Mesenchymal stem cell (in vitro differentiated cells and primary cell): ENCODE results near the gene R3HDM1.

Experiments used
- DNase-seq: peaks from one replicate; pipeline ENCODE4 v3.0.0-alpha.2; 2013
- H2AFZ ChIP-seq: one replicate; pipeline ENCODE4 v1.6.1; 2013; ENCODE audit warnings: low read depth, mild to moderate bottlenecking, control low read depth, inconsistent platforms, low read length, moderate library complexity
- H2AK5ac ChIP-seq: 2 replicates; pipeline ENCODE4 v1.6.1; 2013; ENCODE audit warnings: low read length, moderate library complexity, mild to moderate bottlenecking, inconsistent platforms; ENCODE audit not compliant: severe bottlenecking
- H2BK120ac ChIP-seq: one replicate; pipeline ENCODE4 v1.6.1; 2013; ENCODE audit warnings: low read depth, mild to moderate bottlenecking, inconsistent platforms, low read length, moderate library complexity
- H2BK12ac ChIP-seq, 2 experiments: one replicate each; pipeline ENCODE4 v1.6.1; 2013; ENCODE audit warnings: inconsistent platforms in 2 of 2, low read length in 2 of 2, mild to moderate bottlenecking in 2 of 2, moderate library complexity in 2 of 2, control low read depth in 1 of 2
- H2BK15ac ChIP-seq: one replicate; pipeline ENCODE4 v1.6.1; 2013; ENCODE audit warnings: mild to moderate bottlenecking, low read depth, inconsistent platforms; ENCODE audit not compliant: poor library complexity, severe bottlenecking
- H2BK5ac ChIP-seq: 2 replicates; pipeline ENCODE4 v1.6.1; 2013; ENCODE audit warnings: low read depth, mild to moderate bottlenecking, low read length, control low read depth, inconsistent platforms; ENCODE audit not compliant: poor library complexity, severe bottlenecking
- H3K14ac ChIP-seq, 2 experiments: one replicate each; pipeline ENCODE4 v1.6.1; 2013; ENCODE audit warnings: inconsistent platforms in 2 of 2, low read length in 2 of 2, control low read depth in 1 of 2, mild to moderate bottlenecking in 1 of 2, moderate library complexity in 1 of 2
- H3K18ac ChIP-seq, 2 experiments: one replicate each; pipeline ENCODE4 v1.6.1; 2013; ENCODE audit warnings: inconsistent platforms in 2 of 2, low read length in 2 of 2, control low read depth in 1 of 2, low read depth in 1 of 2, mild to moderate bottlenecking in 1 of 2
- H3K23ac ChIP-seq, 2 experiments: one replicate each; pipeline ENCODE4 v1.6.1; 2013; ENCODE audit warnings: inconsistent platforms in 2 of 2, low read length in 2 of 2, mild to moderate bottlenecking in 2 of 2, moderate library complexity in 2 of 2, control low read depth in 1 of 2
- H3K27ac ChIP-seq: 2 replicates; pipeline ENCODE4 v1.5.1; 2013; ENCODE audit warnings: mild to moderate bottlenecking, moderate library complexity, low read length, control low read depth, inconsistent platforms; ENCODE audit not compliant: poor library complexity, severe bottlenecking
- H3K27me3 ChIP-seq, 2 experiments: 2 replicates each; pipeline versions ENCODE4 v1.6.1 to v1.7.0; 2013; ENCODE audit warnings: low read length in 2 of 2, mild to moderate bottlenecking in 2 of 2, moderate library complexity in 2 of 2, control low read depth in 1 of 2, inconsistent platforms in 1 of 2; ENCODE audit not compliant: control insufficient read depth in 1 of 2, insufficient read depth in 1 of 2
- H3K36me3 ChIP-seq, 2 experiments: 2 replicates each; pipeline versions ENCODE4 v1.6.1 to v1.7.0; 2013; ENCODE audit warnings: low read length in 2 of 2, control low read depth in 1 of 2, inconsistent platforms in 1 of 2, low read depth in 1 of 2, mild to moderate bottlenecking in 1 of 2; ENCODE audit not compliant: insufficient read depth in 2 of 2, control insufficient read depth in 1 of 2
- H3K4ac ChIP-seq, 2 experiments: one replicate each; pipeline ENCODE4 v1.6.1; 2013; ENCODE audit warnings: inconsistent platforms in 2 of 2, low read length in 2 of 2, mild to moderate bottlenecking in 2 of 2, moderate library complexity in 2 of 2, control low read depth in 1 of 2, low read depth in 1 of 2
- H3K4me1 ChIP-seq: 2 replicates; pipeline ENCODE4 v1.6.1; 2013; ENCODE audit warnings: low read depth, low read length, control low read depth; ENCODE audit not compliant: control insufficient read depth, insufficient read depth
- H3K4me2 ChIP-seq: 2 replicates; pipeline ENCODE4 v1.6.1; 2013; ENCODE audit warnings: low read length, mild to moderate bottlenecking, inconsistent platforms; ENCODE audit not compliant: poor library complexity, severe bottlenecking
- H3K4me3 ChIP-seq, 2 experiments: 2 replicates each; pipeline versions ENCODE4 v1.5.1 to v1.7.0; 2013; ENCODE audit warnings: low read length in 2 of 2, mild to moderate bottlenecking in 2 of 2, control low read depth in 1 of 2, low read depth in 1 of 2; ENCODE audit not compliant: insufficient read depth in 1 of 2
- H3K79me1 ChIP-seq: replicated peaks from 2 replicates; pipeline ENCODE4 v1.6.1; 2013; ENCODE audit warnings: mild to moderate bottlenecking, control low read depth, low read length, inconsistent platforms; ENCODE audit not compliant: poor library complexity, severe bottlenecking
- H3K9ac ChIP-seq: 2 replicates; pipeline ENCODE4 v1.7.0; 2013; ENCODE audit warnings: mild to moderate bottlenecking, low read length, moderate library complexity
- H3K9me3 ChIP-seq: 2 replicates; pipeline ENCODE4 v1.7.0; 2013; ENCODE audit warnings: mild to moderate bottlenecking, low read length; ENCODE audit not compliant: control insufficient read depth
- H4K8ac ChIP-seq: one replicate; pipeline ENCODE4 v1.6.1; 2013; ENCODE audit warnings: inconsistent platforms, mild to moderate bottlenecking, low read length, moderate library complexity
- H4K91ac ChIP-seq: one replicate; pipeline ENCODE4 v1.6.1; 2013; ENCODE audit warnings: mild to moderate bottlenecking, low read length, inconsistent platforms
- WGBS: methylation state at CpG from one replicate; pipeline ENCODE4 v1.1.7; 2013; ENCODE audit warnings: mixed read lengths; 5-methylcytosine and 5-hydroxymethylcytosine counted together

Gene R3HDM1

GRCh38 chr2:135551356-135551755, 20.1 kb downstream of the R3HDM1 start:
- Histone ChIP-seq H3K27ac (no peak overlapping the region), H2BK15ac (no peak overlapping the region), H3K4me3 (no peak overlapping the region), H3K23ac (no peak overlapping the region), H4K91ac (no peak overlapping the region), H2AFZ (no peak overlapping the region), H3K79me1 (peaks cover 19% of the 10 kb centered on the region), H2AK5ac (no peak overlapping the region), H3K4me2 (no peak overlapping the region), H3K4ac (no peak overlapping the region), H2BK12ac (no peak overlapping the region), H3K4me1 (no peaks in the 10 kb centered on the region), H2BK5ac (no peak overlapping the region), H3K14ac (no peak overlapping the region), H3K36me3 (no peaks in the 10 kb centered on the region), H3K9me3 (no peaks in the 10 kb centered on the region), H4K8ac (no peak overlapping the region), H3K27me3 (no peaks in the 10 kb centered on the region), H3K18ac (no peak overlapping the region), H3K9ac (no peak overlapping the region), H2BK120ac (no peak overlapping the region)
- DNase-seq = no peak
- 100% methylated on average over 2 of the region's 5 CpGs for WGBS

DNA sequence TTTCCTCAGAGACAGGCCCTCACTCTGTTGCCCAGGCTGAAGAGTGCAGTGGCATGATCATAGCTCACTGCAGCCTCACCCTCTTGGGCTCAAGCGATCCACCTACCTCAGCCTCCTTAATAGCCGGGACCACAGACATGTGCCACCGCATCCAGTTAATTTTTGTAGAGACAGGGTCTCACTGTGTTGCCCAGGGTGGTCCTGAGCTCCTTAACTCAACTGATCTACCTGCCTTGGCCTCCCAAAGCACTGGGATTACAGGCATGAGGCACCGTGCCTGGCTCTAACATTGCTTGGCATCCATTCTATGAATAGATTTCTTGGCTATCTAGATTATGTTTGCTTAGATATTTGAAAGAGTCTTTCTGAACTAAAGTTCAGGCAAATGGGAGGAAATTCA, 21.6 kb downstream of the R3HDM1 start:
- Histone ChIP-seq H3K23ac (no peak overlapping the region), H3K14ac (no peak overlapping the region), H3K27ac (no peak overlapping the region), H2AFZ (no peak overlapping the region), H2BK12ac (no peak overlapping the region), H3K36me3 (no peaks in the 10 kb centered on the region), H4K8ac (no peak overlapping the region), H3K4me2 (no peak overlapping the region), H2BK5ac (no peak overlapping the region), H3K27me3 (no peaks in the 10 kb centered on the region), H2BK15ac (no peak overlapping the region), H3K18ac (no peak overlapping the region), H3K4me3 (no peak overlapping the region), H2BK120ac (no peak overlapping the region), H4K91ac (no peak overlapping the region), H3K9me3 (no peaks in the 10 kb centered on the region), H3K4me1 (no peaks in the 10 kb centered on the region), H3K79me1 (peaks cover 18% of the 10 kb centered on the region), H3K9ac (no peak overlapping the region), H3K4ac (no peak overlapping the region), H2AK5ac (no peak overlapping the region)
- WGBS = 98% methylated on average over 4 of the region's 4 CpGs
- no peak for DNase-seq

DNA sequence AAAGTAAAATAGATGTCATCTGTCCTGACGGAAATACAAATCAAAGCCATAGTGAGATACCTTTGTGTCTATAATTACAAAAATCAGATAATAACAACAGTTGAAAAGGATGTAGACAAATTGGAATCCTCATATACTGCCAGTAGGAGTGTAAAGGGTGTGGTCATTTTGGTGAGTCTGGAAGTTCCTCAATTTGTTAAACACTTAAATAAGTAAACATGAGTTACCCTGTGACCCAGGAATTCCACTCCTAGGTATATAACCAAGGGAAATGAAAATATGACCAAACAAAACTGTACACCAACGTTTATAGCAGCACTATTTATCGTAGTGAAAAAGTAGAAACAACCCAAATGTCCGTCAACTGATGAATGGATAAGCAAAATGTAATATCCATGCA, 24.0 kb downstream of the R3HDM1 start:
- Histone ChIP-seq H2BK12ac (no peak overlapping the region), H2BK5ac (no peak overlapping the region), H3K9ac (no peak overlapping the region), H3K4me2 (no peak overlapping the region), H2BK120ac (no peak overlapping the region), H2BK15ac (no peak overlapping the region), H3K27ac (no peak overlapping the region), H3K9me3 (no peaks in the 10 kb centered on the region), H3K4me1 (peaks cover 2% of the 10 kb centered on the region), H2AFZ (no peak overlapping the region), H4K91ac (no peak overlapping the region), H3K23ac (no peak overlapping the region), H3K18ac (no peak overlapping the region), H2AK5ac (no peak overlapping the region), H3K4me3 (no peak overlapping the region), H3K27me3 (no peaks in the 10 kb centered on the region), H3K36me3 (no peaks in the 10 kb centered on the region), H3K79me1 (peaks cover 16% of the 10 kb centered on the region), H3K14ac (no peak overlapping the region), H3K4ac (no peak overlapping the region), H4K8ac (no peak overlapping the region)
- DNase-seq = no peak
- 93% methylated on average over 3 of the region's 4 CpGs for WGBS

- no peak overlapping the region for H3K27ac ChIP-seq
- H3K4ac ChIP-seq = no peak overlapping the region
- no peak overlapping the region for H4K8ac ChIP-seq
- H2BK5ac ChIP-seq = no peak overlapping the region
- H3K14ac ChIP-seq = no peak overlapping the region
- H3K36me3 ChIP-seq = peaks cover 0 to 8% of the 10 kb centered on the region in 2 experiments
- DNase-seq = no peak
- no peak overlapping the region for H2BK120ac ChIP-seq
- no peaks in the 10 kb centered on the region for H3K9me3 ChIP-seq
- H2AFZ ChIP-seq = no peak overlapping the region
- H3K4me1 ChIP-seq = peaks cover 2% of the 10 kb centered on the region
- H2AK5ac ChIP-seq = no peak overlapping the region
- H2BK12ac ChIP-seq = no peak overlapping the region
- no peak overlapping the region for H3K9ac ChIP-seq
- H3K4me2 ChIP-seq = no peak overlapping the region
- no peak overlapping the region for H3K23ac ChIP-seq
- H3K4me3 ChIP-seq = no peak overlapping the region
- no peak overlapping the region for H2BK15ac ChIP-seq
- no peaks in the 10 kb centered on the region for H3K27me3 ChIP-seq
- no peak overlapping the region for H3K18ac ChIP-seq
- H4K91ac ChIP-seq = no peak overlapping the region
- WGBS = 100% methylated on average over 1 of the region's 1 CpG
- peaks cover 19% of the 10 kb centered on the region for H3K79me1 ChIP-seq
These were observed 26.2 kb downstream of the R3HDM1 start for GRCh38 chr2:135557530-135557929.
